DLD1 (cell line): Measurements from ENCODE around the gene TMEM170A.
"Not testable (repeated sequence)": the region's sequence is repeated elsewhere in the genome, so short reads cannot be mapped to it uniquely, and the experiment has no call there.

Source experiments
- in situ Hi-C: cut with HindIII; loops from 2 replicates; pipeline ENCODE4 v1.10.0; 2017; ENCODE audit warnings: low sequenced_read_pairs

Gene TMEM170A

DNA sequence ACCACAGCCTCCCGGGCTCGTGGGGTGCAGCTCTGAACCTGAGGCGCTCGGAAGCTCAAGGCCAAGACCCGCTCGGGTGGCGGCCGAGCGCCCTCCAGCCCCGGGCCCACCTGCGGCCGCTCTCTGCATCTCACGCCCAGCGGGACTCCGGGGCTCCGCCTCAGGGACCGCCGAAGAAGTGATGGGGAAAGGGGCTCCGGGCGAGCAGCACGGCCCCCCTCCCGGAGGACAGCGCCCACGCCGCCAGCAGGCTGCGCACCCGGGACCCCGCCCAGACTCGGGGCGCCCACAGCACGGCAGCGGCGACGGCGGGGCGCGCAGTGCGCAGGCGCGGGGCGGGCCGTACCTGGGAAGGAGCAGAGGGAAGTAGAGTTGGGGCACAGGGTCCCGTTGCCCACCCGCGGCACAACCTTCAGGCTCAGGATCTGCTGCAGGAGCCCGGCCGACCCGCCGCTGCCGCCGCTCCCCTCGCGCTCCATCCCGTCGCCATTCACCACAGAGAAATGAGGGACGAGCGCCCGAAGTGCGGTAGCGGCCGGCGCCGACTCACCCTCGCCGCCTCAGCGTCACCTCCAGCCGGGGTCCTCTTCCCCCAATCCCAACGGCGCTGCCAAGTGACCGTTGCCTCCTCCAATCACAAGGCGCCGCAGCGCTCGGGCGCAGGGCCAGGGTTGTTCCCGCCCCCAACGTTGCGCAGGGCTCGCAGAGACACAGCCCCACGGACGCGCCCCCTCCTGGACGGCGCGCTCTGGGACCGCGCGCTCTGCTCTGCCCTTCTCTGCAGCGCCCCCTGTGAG lies at the start of gene TMEM170A:
TSS of gene TMEM170A (minus strand) at position 568 of the 797 bp plus-strand sequence. CDS start at position 479, 89 bp downstream.
- in situ Hi-C loops: no loop called here

GRCh38 chr16:75506574-75506973 lies 42.1 kb upstream of the TMEM170A start:
- in situ Hi-C loops: no loop called here

- in situ Hi-C loops: no loop called here
Observed at GRCh38 chr16:75506107-75506506, 41.6 kb upstream of the TMEM170A start.

GRCh38 chr16:75503801-75504200 lies 39.3 kb upstream of the TMEM170A start:
- in situ Hi-C loops: no loop called here

- in situ Hi-C loops: no loop called here
Observed at GRCh38 chr16:75502916-75503605, 38.6 kb upstream of the TMEM170A start.

DNA sequence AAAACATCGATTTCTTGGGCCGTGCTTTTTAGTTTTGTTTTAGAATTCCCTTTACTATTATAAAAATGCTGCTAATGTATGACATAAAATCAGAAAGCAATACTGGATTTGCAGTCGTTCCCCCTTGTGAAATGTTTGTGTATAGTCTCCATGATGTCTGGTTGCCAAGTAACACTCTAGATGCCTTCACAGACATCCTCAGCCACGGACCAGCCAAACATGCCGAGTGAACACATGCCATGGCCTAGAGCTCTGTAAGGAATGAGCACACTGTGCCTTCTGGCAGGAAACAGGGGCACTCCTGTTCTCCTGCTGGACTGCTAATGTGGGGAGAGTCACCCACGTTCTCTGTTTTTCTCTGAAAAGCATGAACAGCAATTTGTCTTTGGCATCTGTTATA lies 37.3 kb upstream of the TMEM170A start:
- in situ Hi-C loops: not testable (repeated sequence)

- in situ Hi-C loops: no loop called here
Observed at GRCh38 chr16:75501359-75501758, 36.9 kb upstream of the TMEM170A start.

DNA sequence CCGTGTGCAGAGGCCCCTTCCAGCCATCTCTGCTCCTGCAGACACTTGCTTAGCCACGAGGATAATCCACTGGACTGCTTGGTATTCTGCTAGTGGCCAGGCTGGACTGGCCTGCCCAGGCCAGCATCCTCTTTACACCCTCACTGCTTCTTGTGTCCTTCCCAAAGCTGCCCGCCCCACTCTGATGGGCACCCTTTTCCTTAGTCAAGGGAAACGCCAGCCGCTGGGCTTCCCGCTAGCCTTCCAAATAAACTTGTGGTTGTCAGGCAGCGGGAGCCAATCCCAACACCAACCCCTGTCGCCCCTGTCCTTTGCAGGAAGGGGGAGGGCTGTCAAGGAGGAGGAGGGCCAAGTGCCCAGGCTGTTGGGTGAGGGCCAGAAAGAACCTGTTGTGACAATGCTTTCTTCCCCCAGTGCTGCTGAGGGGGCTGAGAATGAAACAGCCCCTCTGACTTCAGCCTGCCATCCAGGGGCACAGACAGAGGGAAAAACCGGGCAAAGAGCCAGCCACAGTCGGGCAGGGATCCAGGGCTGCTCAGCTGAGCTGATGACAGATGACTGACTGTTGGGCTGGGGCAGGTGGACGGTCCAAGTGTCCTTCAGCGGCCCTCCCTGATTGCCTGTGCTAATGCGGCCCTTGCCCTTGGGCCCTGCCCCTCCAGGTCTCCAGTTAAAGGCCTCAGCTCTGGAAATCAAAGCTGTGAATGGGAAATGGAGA lies 34.3 kb upstream of the TMEM170A start:
- in situ Hi-C loops: not testable (repeated sequence)

DNA sequence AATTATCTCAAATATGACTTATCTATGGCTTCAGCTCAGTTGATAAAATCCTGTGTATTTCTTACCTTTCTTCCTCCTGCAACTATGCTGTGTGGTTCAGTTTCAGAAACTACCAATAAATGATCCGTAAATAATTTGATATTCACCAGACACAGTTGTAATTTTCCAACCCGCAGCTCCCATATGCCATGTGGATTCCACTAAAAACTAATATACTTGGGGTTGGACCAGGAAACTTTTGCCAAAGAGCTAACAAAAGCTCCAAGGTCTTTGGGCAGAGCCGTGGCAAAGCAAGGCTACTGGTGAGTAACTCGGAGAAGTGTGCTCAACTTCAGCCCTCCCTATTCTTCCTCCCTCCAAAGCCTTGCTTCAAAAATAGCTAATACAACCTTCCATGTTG lies 33.1 kb upstream of the TMEM170A start:
- in situ Hi-C loops: no loop called here

DNA sequence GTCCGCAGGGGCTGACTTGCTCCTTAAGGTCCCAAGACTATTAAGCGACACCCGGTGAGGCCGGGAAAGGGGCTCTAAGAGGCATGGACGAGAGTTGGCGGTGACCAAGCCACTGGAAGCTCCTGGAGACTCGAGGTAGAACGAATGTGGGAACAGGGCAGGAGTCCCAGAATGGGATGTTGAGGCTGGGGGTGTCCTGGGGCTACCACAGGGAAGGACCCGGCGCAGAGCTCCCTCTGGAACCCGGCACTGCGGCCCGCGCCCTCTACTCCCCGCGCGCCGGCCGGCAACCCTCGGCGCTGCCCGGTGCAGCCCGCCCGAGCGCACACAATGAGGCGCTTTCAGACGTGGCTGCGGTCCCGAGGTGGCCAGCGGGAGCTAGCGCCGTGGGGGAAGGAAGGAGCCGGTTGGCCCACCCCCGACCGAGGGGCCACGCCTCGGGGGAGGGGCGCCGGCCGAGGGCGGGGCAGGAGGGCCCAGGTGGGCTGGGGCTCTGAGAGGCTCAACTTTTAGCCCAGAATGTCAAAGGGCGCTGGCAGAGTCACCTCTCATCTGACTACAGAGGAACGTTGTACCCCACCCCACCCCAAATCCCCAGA lies 30.7 kb upstream of the TMEM170A start, which contains the start of gene CHST6:
TSS of gene CHST6 (minus strand) at position 366 of the 599 bp plus-strand sequence. CDS start 15,613 bp downstream, outside the sequence.
- in situ Hi-C loops: no loop called here

- in situ Hi-C loops: no loop called here
Observed at GRCh38 chr16:75494661-75495075, 30.2 kb upstream of the TMEM170A start.

- in situ Hi-C loops: no loop called here
Observed at GRCh38 chr16:75494184-75494583, 29.7 kb upstream of the TMEM170A start.

- in situ Hi-C loops: no loop called here
Observed at GRCh38 chr16:75491876-75492275, 27.4 kb upstream of the TMEM170A start.

DNA sequence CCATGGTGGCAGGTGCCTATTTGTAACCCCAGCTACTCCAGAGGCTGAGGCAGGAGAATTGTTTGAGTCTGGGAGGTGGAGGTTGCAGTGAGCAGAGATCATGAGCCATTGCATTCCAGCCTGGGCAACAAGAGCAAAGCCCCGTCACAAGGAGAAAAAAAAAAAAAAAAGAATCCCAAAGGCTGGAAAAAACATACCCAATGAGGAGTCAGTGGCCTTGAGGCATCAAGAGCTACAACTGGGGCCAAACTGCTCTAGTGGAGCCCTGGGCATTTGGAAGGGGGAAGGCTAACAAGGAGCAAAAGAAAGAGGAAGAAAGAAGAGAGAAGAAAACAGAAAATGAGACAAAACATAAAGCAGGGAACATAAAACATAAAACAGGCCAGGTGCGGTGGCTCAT lies 23.8 kb upstream of the TMEM170A start:
- in situ Hi-C loops: no loop called here

GRCh38 chr16:75486676-75487313 lies 22.3 kb upstream of the TMEM170A start:
- in situ Hi-C loops: no loop called here

DNA sequence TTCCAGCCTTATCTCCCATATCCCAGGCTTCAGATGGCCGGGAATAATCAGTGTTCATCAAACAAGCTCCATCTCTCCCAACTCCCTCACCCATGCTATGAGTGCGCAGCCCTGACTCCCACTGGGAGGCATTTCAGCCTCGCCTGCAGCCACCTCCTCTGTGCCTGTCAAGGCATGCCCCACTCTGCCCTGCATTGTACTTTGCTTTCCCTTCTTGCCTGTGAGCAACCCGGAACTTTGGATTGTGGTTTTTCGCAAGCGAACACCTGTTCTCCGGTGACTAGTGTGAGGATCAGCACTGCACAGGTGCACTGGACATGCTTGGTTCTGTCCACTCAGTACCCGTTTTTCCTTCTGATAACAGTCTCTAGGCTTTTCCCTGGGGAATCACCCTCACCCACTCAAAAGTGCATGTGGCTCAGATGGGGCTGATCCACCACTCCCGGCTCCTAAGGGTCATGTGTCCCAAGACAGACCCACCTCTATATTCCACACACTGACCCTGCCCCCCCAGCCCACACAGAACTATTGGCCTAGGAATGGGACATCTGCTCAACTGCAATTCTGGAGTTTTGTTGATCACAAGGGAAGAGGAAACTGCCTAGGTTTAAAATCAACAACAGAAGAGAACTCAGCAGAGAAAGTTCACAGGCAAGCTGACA lies 21.7 kb upstream of the TMEM170A start:
- in situ Hi-C loops: no loop called here

DNA sequence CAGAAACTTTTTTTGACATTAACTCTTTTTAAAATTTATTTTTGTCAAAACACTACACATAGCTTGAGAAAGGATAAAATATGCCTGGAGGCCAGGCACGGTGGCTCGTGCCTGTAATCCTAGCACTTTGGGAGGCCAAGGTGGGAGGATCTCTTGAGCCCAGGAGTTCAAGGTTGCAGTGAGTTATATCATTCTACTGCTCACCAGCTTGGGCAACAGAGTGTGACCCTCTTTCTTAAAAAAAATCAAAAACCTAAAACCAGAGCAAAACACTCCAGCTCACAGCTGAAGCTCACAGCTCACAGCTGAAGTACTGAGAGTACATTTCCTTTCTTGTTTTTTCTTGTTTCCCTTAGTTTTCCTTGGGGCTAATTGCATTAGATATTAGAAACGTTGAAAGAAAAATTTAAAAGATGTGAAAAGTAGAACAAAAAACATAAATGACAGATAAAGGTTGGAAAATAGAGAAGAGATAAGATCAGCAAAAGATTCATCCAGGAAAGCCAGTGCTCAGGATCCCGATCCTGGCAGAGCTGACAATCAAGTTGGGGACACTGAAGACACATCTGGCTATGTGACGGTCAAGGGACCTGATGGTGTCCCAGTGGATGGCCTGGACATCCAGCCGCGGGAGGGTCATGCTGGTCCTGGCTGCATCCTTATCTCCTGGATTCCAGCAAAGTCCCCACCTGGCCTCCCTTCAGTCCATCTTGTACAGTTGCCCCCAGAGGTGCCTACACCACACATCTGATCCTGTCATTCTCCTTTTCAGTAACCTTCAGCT lies 20.9 kb upstream of the TMEM170A start:
- in situ Hi-C loops: no loop called here

- in situ Hi-C loops: no loop called here
Observed at GRCh38 chr16:75483222-75483621, 18.7 kb upstream of the TMEM170A start.
